Mucosa of stomach (tissue), 1 donor: ENCODE results near the gene SLC13A4.

ENCODE experiments used
- H3K27me3 ChIP-seq: one replicate; pipeline ENCODE4 v1.7.0; 2013; ENCODE audit warnings: mild to moderate bottlenecking, low read length; ENCODE audit not compliant: control insufficient read depth, insufficient read depth
- H3K36me3 ChIP-seq: one replicate; pipeline ENCODE4 v1.7.0; 2013; ENCODE audit warnings: low read length; ENCODE audit not compliant: control insufficient read depth, insufficient read depth
- H3K4me1 ChIP-seq: one replicate; pipeline ENCODE4 v1.7.0; 2013; ENCODE audit warnings: mild to moderate bottlenecking, low read length; ENCODE audit not compliant: control insufficient read depth, insufficient read depth
- H3K4me3 ChIP-seq: one replicate; pipeline ENCODE4 v1.7.0; 2013; ENCODE audit warnings: low read length
- H3K9ac ChIP-seq: one replicate; pipeline ENCODE4 v1.7.0; 2013; ENCODE audit warnings: mild to moderate bottlenecking, low read length, moderate library complexity
- H3K9me3 ChIP-seq: one replicate; pipeline ENCODE4 v1.7.0; 2013; ENCODE audit warnings: mild to moderate bottlenecking, low read length, moderate library complexity; ENCODE audit not compliant: control insufficient read depth
- donor health status: Pancreatic carcinoma.

SLC13A4 gene

GRCh38 chr7:135768064-135768463 is 40.1 kb upstream of the SLC13A4 start:
- no peaks in the 10 kb centered on the region for H3K9me3 ChIP-seq
- H3K4me3 ChIP-seq = no peak overlapping the region
- peaks cover 6% of the 10 kb centered on the region for H3K4me1 ChIP-seq
- H3K36me3 ChIP-seq = no peaks in the 10 kb centered on the region
- H3K27me3 ChIP-seq = no peaks in the 10 kb centered on the region
- no peak overlapping the region for H3K9ac ChIP-seq

DNA sequence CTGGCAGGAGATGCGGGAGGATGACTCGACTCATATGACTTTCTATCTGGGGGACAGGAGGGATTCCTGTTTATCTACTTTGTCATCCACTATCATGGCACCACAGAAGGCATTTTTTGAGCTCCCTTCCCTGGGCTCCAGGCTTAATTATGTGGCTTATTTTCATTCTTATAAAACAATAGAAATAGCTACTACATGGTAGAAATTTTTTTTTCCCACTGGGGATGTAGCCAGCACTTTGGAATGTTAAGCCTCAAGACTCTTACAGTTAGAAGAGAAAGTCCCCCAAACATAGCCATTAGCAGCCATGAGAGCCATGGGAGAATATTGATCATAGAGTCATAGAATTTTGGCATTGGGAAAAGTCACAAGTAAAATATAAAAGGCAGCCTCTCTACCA is 35.3 kb upstream of the SLC13A4 start:
- H3K9ac ChIP-seq = no peak overlapping the region
- no peaks in the 10 kb centered on the region for H3K9me3 ChIP-seq
- no peaks in the 10 kb centered on the region for H3K4me1 ChIP-seq
- no peak overlapping the region for H3K4me3 ChIP-seq
- no peaks in the 10 kb centered on the region for H3K27me3 ChIP-seq
- H3K36me3 ChIP-seq = no peaks in the 10 kb centered on the region

GRCh38 chr7:135761751-135762488 is 33.9 kb upstream of the SLC13A4 start:
- Histone ChIP-seq H3K4me3 (no peak overlapping the region), H3K4me1 (no peaks in the 10 kb centered on the region), H3K36me3 (no peaks in the 10 kb centered on the region)

DNA sequence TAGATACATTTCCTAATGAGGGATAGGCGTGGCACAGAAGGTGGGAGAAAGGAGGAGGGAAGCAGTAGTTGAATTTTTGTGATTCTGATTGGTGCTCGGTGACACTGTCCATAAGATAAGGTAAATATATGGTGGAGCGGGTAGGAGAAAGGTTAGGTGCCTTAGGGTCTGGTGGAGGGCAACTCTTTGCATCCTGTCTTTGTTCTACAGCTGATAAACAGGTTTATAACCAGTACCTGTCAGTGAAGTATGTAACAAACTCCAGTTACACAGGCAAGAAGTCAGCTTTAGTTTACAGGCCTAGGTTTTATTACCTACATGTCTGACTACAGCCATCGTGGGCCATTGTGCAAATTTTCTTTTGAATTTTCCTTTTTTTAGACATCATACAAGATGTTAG is 31.5 kb upstream of the SLC13A4 start:
- no peak overlapping the region for H3K9ac ChIP-seq
- H3K4me3 ChIP-seq = no peak overlapping the region
- no peaks in the 10 kb centered on the region for H3K9me3 ChIP-seq
- no peaks in the 10 kb centered on the region for H3K36me3 ChIP-seq
- no peaks in the 10 kb centered on the region for H3K27me3 ChIP-seq
- H3K4me1 ChIP-seq = no peaks in the 10 kb centered on the region

More at GRCh38 chr7:135761751-135762488, 33.9 kb upstream of the SLC13A4 start:
- H3K27me3 ChIP-seq = no peaks in the 10 kb centered on the region
- H3K9me3 ChIP-seq = no peaks in the 10 kb centered on the region
- H3K9ac ChIP-seq = no peak overlapping the region

GRCh38 chr7:135758531-135758932 is 30.5 kb upstream of the SLC13A4 start:
- Histone ChIP-seq H3K9me3 (no peaks in the 10 kb centered on the region), H3K27me3 (no peaks in the 10 kb centered on the region), H3K9ac (no peak overlapping the region), H3K36me3 (no peaks in the 10 kb centered on the region), H3K4me1 (no peaks in the 10 kb centered on the region), H3K4me3 (no peak overlapping the region)

- no peaks in the 10 kb centered on the region for H3K9me3 ChIP-seq
- no peaks in the 10 kb centered on the region for H3K27me3 ChIP-seq
- no peaks in the 10 kb centered on the region for H3K36me3 ChIP-seq
- H3K4me3 ChIP-seq = no peak overlapping the region
- H3K4me1 ChIP-seq = no peaks in the 10 kb centered on the region
- H3K9ac ChIP-seq = no peak overlapping the region
These were observed 29.9 kb upstream of the SLC13A4 start for GRCh38 chr7:135757719-135758411.

DNA sequence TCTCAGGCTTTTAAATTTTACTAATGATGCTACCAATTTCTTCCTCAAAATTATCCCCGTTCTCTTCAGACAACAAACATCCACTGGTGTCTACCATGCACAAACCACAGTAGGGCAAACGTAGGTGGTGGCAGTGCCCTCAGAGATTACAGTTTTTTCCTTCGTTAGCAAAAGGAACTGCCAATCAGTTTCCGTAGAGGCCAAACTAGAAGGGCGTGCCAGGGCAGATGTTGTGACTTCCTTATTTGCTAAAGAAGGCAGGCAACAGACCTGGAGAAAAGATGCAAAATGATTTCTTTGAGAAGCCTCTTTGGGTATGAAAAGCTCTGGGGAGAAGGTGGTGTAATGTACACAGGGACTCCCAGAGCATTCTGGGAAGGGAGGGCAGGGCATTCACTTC is 28.2 kb upstream of the SLC13A4 start:
- no peak overlapping the region for H3K4me3 ChIP-seq
- no peaks in the 10 kb centered on the region for H3K27me3 ChIP-seq
- no peaks in the 10 kb centered on the region for H3K9me3 ChIP-seq

DNA sequence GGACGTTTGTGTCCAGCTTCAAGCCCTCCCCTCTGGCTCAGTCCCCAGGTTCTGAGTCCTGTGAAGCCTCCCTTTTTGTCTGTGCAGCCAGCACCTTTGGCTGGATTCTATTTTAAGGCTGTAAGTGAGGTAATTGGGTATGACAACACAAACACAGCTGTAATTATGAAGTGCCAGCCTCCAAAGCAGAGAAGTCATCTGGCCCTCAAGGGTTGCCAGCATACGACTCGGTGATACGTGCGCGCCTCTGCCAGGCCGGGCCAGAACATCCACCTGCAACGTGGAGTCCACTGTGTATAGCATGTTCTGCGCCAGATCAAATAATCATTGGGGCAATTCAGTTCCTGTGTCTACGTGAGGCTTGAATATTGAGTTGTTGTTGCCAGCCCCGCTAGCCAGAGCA is 27.4 kb upstream of the SLC13A4 start:
- Histone ChIP-seq H3K27me3 (no peaks in the 10 kb centered on the region), H3K9ac (no peak overlapping the region), H3K4me1 (no peaks in the 10 kb centered on the region), H3K36me3 (no peaks in the 10 kb centered on the region), H3K4me3 (no peak overlapping the region), H3K9me3 (no peaks in the 10 kb centered on the region)

More for the DNA sequence above, 28.2 kb upstream of the SLC13A4 start:
- Histone ChIP-seq H3K36me3 (no peaks in the 10 kb centered on the region), H3K4me1 (no peaks in the 10 kb centered on the region), H3K9ac (no peak overlapping the region)

DNA sequence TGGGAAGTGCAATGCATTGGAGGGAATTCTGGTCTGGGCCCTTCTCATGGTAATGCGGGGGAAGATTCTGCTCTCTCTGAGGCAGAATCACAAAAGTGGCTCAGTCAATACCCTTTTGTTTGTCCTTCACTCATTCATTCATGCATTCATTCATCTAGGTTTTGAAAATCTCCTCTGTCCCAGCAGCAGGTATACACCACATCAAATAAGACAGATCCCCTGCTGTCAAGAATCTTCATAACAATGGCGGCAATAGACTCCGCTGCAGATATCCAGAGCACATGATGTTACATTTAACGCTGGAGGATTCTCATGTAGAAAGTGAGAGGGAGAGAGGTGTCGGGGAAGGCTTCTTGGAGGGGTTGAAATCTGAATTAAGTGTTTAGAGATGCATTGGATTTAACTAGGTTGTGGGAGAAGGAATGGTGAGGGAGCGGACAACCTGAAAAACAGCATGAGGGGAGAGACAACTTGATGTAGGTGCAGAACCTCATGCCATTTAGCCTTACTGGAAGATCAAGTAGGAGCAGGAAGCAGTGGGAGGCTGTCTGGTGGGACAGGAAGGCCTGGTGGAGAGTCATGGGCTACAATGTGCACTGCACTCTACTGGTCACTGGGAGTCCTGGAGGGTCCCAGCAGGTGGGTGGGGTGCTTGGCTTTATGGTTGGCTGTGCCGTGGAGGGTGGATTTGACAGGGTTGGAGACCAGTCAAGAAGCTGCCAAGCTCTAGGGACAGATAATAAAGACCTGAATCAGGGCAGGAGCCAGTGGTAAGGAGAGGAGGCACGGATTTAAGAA is 25.8 kb upstream of the SLC13A4 start:
- no peak overlapping the region for H3K4me3 ChIP-seq

DNA sequence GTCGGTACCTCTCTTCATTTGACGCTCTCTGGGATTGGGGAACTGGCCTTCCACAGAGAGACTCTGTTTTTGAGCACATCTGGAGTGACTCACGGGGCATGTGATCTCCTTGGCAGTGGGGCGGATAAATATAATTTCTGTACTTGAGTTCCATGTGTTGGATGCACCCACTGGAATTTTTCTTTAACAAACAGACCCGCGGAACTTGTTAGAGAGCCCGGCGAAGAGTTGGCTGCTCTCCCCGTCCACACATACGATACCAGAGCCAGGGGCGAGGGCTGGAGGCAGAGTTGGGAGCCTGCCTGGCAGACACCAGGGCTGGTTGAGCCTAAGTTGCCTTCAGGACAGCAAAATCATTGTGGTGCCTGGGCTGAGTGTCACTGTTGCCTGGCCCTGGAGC is 20.8 kb upstream of the SLC13A4 start, which contains the start of gene FAM180A:
TSS of gene FAM180A (minus strand) at position 44 of the 400 bp plus-strand sequence. CDS start 233 bp downstream, outside the sequence.
- H3K9me3 ChIP-seq = no peaks in the 10 kb centered on the region
- no peaks in the 10 kb centered on the region for H3K4me1 ChIP-seq
- H3K9ac ChIP-seq = no peak within 1 kb of the TSS
- H3K4me3 ChIP-seq = no peak within 1 kb of the TSS
- H3K27me3 ChIP-seq = no peaks in the 10 kb centered on the region
- H3K36me3 ChIP-seq = no peaks in the 10 kb centered on the region

More for the DNA sequence above, 25.8 kb upstream of the SLC13A4 start:
- H3K4me1 ChIP-seq = no peaks in the 10 kb centered on the region
- no peaks in the 10 kb centered on the region for H3K27me3 ChIP-seq
- H3K9me3 ChIP-seq = no peaks in the 10 kb centered on the region
- no peaks in the 10 kb centered on the region for H3K36me3 ChIP-seq
- no peak overlapping the region for H3K9ac ChIP-seq

DNA sequence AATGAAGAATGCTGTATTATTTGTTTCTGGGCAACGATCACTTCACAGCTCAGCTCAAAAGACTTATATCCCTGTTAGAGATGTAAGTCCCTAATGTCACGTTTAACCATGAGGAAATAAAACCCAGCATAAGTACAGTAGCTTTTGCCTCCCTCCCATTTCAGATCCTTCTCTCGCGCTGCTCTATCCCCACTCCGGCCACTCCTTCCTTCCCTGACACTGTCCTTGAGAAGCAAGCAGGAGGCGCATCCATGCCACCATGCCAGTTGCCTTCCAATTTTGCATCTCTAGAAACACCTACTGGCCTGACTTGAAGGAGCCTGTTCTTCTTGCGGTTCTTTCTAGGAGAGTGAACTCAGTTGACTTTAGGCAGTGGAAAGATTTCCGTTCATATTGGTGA is 19.4 kb upstream of the SLC13A4 start:
- Histone ChIP-seq H3K9me3 (no peaks in the 10 kb centered on the region), H3K9ac (no peak overlapping the region), H3K4me3 (no peak overlapping the region), H3K36me3 (no peaks in the 10 kb centered on the region), H3K4me1 (no peaks in the 10 kb centered on the region), H3K27me3 (no peaks in the 10 kb centered on the region)
